HG03135 (cell line): ENCODE results near the gene CFAP57.

Experiments
- ATAC-seq: cut with Tn5 transposase; IDR thresholded peaks from one replicate; pipeline ENCODE4 v1.9.1; 2021; ENCODE audit warnings: mild to moderate bottlenecking, moderate library complexity; ENCODE audit not compliant: unreplicated experiment

Gene CFAP57

DNA sequence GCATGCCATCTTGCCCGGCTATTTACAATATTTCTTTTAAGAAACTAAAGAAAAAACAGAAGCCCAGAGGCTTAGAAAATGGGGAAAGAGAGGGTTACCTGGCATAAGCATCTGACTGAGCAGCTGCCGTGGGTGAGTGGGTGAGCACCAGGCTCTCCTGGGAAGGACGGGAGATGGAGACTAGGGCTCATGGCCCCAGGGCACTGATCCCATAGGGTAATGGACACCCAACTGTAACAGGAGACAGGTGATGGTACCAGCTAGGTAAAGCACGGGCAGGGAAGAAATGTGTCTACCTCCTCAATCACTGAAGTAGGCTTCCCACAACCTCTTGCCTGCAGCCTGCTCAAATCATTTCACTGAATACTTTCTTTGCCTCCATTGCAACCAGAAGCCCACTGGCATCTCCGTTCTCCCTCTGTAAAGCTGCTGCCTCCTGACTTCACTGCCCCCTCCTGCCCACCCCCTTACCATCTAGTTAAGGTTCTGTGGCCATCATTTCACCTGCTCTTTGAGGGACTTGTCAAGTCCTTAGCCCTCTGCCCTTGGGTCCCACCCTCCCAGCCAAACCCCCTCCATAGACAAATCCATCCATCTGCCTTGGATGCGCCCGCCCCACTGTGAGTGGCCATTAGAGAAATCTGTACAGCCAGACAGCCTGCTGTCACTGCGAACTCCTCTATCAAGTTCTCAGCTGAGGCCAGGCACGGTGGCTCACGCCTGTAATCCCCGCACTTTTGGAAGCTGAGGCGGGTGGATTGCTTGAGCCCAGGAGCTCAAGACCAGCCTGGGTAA, 103.9 kb downstream of the CFAP57 start:
- no peak for ATAC-seq

DNA sequence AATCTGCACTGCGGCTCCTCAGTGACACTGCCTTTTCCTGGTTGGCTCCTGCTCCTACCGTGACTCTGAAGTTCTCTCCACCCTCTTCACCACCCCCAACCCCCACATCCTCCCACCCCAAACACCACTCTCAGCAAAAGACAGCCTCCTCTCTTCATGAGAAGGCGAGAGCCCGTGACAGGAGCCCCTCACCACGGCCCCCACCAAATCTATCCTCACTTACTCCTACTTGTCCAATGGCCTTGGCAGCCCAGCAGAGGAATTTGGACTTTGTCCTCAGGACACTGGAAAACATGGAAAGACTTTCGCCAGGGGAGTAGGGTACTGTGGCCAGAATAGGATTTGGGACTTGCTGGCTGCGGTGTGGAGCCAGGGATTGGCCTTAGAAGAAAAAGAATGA, 104.5 kb downstream of the CFAP57 start:
- ATAC-seq, result no peak

DNA sequence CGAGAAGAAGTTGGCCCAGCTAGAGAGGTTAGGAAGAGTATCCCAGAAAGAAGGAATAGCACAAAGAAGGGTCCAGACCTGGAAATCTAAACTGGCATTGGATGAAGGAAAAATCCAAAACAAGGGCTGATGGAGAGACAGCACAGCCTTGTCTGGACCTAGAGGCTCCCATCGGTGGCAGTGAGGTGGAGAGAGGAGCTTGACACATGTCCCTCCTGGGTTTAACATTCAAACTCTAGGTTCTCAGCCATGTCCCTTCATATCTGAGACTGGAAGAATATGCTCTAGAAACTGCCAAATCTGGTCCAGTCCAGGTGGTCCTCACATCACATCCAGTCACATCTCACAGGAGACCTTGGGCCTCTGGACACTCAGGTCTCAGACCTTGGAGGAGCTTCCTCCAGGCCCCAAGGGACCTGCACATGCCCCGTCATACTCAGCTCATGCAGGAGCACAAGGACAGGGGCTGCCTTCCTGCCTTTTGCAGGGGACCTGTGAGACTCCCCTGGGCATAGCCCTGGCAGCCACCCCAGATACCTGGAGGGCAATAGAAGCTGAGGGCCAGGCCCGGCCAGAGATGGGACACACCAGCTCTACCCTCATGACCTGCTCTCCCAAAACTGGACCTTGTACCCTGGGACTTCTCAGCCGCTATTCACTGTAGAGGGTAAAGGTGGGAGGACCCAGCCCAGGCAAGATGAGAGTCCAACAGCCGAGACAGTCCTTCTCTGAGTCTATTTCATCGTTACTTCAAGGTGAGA, 105.2 kb downstream of the CFAP57 start:
- no peak for ATAC-seq

DNA sequence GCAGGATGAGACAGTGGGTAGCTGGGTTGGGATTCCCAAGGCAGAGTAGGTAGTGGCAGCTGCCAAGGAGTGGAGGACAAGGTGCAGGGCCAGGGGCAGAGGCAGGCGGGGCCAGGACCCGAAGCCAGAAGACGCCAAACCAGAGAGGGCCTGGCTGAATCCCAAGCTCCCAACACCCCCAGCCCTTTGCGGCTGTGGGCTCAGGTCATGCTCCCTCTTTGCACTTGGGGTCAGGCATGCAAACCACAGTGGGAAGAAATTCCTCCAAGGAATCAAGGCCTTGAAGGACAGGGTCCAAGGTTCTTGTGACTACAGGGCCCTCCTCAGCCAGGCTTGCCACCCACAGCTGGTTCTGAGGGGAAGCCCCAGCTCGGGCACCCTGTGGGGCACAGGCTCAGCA, 107.0 kb downstream of the CFAP57 start:
- no peak for ATAC-seq

DNA sequence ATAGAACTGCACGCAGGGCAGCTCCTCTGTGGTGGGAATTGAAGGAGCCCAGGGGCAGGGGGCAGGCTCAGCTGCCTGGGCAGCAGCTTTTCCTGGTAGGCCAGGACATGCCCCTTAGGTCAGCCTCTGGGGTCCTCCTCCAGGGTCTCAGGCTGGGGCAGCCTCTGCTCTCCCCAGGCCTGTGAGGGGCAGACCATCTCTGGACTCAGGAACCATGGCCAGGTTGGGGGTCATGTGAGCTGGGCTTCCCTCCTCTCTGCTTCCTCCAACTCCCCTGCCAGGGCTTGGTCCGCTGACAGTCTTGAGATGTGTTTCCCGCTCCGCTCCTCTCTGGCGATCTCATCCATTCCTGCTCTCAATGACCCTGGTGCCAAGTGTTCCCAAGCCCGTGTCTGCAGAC, 107.5 kb downstream of the CFAP57 start:
- no peak for ATAC-seq

DNA sequence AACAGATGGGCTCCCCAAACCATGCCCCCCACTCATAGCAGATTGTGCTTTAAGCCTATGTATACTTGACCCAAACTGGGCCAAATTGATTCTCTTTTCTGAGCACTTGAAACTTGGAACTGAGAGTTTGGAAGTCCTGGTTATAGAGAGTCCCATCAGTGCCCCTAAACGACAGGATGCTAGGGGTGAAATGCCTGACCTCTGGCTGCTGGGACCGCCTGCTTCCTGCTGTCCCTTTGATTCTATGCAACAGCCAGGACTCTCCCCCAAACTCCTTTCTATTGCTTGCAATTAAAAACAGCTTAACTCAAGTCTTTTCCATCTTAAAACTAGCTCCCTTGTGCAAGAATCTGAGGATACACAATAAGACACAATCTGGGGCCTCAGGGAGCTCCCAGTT, 108.6 kb downstream of the CFAP57 start:
- ATAC-seq, result no peak

DNA sequence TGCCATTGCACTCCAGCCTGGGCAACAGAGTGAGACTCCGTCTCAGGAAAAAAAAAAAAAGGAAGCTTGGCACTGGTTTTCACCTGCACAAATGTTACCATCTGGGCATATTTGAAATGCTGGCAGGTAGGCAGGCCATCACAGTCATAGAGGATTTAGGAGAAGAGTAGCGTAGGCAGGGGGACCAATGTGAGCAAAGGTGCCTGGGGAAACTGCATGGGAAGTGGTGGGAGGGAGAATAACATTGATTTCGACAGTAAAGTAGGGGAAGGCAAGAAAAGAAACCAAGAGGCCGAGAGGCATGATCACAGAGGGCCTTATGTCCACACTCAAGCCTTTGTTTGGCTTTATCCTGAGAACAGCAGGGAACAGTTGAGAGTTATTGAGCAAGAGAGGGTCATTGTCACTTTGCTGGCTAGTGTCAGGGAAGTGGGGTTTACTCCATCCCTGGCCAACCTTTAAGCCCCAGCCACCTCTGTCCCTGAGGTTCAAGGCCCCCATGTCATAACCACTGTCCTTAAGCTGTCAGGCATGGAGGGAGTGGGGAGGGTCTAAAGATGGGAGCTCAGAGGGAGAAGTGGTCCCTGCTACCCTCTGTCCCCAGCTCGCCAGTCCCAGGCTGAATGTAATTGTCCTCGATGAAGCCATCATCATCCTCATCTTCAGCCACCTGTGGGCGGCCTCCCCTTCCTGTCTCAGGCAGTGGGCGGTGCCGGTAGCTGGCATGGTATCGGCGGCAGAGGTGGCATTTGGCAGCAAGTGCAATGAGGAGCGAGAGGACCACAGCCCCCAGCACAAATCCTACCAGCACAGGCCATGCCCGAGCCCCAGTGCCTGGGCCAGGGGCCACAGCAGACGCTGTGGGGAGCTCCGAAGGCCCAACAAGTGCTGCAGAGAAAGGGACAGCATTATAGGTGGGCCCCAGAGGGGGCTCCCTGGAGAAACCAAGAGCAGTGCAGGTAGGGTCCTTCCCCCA, 110.4 kb downstream of the CFAP57 start:
- ATAC-seq, result no peak

DNA sequence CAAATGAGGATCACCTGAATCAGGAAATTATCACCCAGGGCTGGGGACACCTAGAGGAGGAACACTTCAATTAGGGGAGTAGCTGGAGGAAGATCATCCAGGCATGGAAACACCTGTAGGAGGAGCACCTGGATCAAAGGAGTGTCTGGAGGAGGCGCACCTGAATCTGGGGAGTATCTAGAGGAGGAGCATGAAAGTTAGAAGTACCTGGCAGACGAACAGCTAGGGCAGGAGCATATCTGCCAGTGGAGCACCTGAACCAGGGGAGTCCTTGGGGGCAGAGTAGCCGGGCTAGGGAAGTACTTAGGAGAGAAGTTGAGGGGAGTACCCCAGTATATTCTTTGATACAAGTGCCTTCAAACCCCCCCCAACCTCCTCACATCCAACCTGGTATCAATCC, 111.9 kb downstream of the CFAP57 start:
- no peak for ATAC-seq

DNA sequence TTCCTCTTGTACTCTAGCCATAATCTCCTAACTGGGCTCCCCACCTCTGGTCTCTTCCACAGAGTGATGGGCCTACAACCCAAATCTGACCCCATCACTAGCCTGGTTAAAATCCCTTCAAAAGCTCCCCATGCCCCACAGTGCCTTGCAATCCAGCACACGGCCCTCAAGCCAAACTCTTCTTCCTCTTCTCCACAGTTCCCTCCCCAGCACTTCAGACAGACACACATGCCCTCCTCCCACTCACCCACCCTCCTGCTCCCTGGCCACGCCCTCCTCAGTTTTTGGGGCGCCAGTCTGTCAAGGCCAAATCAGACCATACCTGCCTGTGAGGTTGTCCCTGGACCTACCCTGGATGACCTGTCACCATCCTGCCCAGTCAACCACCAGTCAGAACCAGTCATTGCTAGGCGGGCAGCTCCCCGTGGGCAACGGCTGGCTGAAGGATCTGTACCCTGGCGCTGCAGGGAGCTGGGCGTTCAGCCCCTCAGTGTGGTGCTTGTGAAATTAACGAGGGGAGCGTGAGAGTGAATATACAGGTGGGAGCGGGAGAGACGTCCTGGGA, 112.5 kb downstream of the CFAP57 start:
- no peak for ATAC-seq

DNA sequence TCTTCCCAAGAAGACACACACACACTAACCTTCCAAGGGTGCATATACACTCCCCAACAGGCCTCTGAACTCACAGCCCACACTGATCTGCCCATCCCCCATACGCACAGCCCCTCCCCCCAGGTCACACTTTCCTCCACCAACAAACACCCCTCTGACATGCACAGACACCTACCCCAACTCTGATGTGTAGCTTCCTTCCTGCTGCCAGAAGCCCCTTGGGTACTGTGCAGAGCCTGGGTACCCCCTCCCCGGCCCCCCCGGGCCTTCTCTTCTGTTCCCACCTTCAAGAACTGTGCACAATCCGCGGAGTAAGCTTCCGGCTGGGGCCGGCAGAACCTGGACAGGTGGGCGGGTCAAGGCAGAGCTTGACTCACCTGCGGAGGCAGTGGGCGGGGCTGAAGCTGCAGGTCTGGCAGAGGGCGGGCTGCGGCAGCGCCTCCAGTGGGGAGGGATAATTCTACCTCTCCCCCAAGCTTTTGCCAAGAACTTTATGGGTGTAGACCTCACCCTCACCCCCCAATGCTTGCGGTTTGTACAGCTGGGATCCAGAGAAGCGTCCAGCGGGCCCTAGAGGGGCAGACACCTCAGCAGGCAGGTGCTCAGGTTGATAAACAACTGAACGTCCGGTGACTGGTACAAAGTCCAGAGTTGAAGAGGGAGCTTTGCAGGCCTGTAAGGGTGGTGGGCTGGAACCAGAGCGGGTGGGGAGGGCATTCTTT, 113.3 kb downstream of the CFAP57 start, which contains the start of gene C1orf210:
Gene C1orf210, minus strand, starts transcription at position 313 of the 722 bp plus-strand sequence. CDS start 2,311 bp downstream, outside the sequence.
- ATAC-seq, result no peak

DNA sequence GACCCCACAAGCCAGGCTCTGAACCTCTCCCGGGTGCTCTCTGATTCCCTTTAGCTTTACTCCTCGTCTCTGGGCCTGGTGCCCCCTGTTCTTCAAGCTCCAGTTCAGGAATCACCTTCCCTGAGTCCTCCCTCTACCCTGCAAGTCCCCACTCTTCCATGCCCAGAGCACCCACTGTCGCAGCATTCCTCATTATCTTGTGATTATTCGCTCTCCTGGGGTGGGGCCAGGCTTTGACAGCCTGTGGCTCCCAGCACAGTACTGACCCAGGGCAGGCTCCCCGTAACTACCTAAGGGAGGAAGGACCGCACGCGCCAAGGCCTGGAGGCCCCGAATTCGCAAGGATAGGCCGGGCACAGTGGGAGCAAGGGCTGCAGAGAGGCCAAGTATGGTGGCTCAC, 114.0 kb downstream of the CFAP57 start:
- ATAC-seq, result no peak

DNA sequence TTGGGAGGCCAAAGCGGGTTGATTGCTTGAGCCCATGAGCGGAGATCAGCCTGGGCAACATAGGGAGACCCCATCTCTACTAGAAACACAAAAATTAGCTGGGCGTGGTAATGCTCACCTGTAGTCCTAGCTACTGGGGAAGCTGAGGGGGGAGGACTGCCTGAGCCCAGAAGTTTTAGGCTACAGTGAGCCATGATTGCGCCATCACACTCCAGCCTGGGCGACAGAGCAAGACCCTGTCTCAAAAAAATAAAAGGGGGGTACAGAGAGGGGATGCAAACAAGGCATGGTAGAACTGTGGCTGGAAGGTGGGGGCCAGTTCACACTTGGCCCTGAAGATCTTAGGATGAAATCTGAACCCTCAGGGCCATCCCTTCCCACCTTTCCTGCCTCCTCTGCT, 114.4 kb downstream of the CFAP57 start:
- no peak for ATAC-seq

DNA sequence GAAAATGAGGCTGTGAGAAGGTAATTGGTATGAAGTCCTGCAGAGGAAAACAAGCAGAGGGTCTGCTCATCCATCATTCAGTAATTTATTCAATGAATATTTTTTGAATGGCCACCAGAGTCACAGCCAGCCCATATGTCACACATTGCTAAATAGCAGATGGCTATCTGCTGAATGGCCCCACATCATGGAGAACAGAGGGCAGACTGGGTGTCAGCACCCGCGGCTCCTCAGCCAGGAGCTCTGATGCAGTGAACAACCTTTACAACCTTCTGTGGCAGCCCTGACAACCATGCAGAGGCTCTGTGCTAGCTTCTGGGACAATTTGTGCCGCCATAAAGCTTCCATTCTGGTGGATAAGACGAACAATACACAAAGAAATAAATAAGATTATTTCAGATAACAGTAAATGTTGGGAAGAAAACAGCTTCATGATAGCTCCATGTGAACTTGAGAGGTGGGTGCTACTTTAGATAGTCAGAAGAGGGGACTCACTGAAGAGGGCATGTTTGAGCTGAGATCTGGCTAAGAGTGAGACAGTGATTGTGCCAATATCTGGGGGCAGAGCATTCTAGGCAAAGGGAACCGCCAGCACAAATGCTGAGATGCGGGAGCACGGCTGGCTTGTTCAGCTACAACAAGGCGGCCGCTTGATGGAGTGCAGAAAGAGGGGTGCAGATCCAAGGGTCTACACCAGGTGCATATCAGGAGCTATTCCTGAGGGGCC, 116.1 kb downstream of the CFAP57 start:
- ATAC-seq, result no peak

DNA sequence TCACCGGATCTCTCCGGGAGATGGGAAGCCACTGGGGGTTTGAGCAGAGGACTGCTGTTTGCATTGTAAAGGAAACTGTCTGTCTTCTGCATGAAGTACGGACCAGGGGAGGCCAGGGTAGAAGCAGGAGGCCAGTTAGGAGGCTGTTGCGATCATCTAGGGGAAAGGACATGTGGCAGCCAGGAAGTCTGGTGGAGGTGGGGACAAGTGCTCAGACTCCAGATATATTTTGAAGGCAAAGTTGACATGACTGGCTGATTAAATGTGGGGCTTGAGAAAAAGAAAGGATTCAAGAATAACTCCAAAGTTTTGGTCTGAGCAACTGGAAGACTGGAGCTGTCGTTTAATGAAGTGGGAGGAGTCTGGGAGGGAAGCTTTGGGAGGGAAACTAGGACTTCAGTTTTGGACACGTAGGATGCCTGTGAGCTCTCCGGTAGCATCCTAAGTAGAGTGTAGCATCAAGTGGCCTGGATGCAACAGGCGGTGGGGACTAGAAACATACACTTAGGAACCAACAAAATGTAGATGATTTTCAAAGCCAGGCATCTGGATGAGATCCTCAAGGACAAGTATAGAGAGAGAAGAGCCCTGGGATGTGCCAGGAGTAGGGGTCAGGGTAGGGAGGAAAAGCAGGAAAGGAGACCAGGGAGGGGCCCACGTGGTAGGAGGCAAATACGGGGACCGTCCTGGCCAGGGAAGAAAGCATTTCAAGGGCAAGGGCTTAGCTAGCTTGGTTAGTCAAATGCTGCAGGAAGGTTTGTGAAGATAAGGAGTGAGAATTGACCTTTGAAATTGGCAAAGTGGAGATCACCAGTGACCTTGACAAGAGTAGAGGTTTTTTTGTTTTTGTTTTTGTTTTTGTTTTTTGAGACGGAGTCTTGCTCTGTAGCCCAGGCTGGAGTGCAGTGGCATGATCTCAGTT, 116.9 kb downstream of the CFAP57 start:
- ATAC-seq, result no peak

DNA sequence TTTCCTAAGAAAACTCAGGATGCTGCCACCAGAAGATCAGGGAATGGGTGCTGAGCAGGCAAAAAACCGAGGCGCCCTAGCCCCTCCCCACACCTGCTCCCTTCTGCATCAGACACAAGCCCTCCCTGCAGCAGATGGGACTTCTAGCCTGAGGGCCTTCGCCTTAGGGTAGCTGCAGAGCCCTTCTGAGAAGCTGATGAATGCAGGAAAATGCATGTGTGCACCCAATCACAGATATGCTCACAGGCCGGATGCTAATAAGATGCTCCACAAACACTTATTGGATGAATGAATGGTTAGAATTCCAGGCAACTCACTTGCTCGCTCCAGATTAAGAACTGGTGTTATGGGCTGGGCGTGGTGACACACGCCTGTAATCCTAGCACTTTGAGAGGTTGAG, 120.1 kb downstream of the CFAP57 start:
- no peak for ATAC-seq

DNA sequence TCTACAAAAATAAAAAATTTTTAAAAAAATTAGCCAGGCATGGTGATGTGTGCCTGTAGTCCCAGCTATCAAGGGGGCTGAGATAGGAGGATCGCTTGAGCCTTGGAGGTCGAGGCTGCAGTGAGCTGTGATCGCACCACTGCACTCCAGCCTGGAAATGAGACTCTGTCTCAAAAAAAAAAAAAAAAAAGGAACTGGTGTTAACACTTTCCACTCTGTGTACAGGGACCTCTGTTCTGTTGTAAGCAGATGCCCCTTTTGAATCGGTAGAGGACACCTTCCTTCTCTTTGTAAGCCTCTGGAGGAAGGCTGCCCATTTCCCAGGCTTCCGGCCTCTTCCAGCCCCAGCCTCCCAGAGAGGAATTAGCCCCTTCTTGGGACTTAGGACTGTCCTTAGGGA, 120.5 kb downstream of the CFAP57 start:
- no peak for ATAC-seq

DNA sequence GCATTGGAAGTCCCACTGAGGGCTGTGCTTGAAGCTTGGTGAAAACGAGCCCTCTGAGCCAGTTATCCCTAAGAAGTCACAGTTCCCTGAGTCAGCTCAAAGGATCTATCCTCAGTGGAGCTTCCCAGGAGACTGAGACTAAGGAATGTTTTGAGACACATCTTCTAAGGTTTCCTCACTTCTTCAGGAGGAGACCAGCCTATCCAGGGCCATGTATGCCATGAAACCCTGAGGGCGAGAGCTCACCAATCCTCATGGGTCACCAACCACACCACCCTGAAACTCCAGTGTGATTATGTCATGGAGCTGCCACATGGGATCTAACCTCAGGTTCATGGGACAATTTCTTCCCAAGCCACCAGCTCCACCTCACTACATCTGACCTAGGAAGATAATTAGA, 121.0 kb downstream of the CFAP57 start:
- no peak for ATAC-seq
